Peyer's patch (tissue), 4 donors: ENCODE measurements around the gene TRIM25. TPM values are rescaled to one million over a fixed set of nuclear protein-coding genes. Genes with fewer than 3 reads are reported as not detected.

ENCODE experiments used
- DNase-seq, 3 donors: peaks; one replicate each; pipeline ENCODE4 v3.0.0-alpha.2; 2017 to 2019
- H3K27ac ChIP-seq, 4 donors: fragments of 200-600 bp; sonication (generic); one replicate each; pipeline ENCODE4 v1.5.1; 2016 to 2019
- H3K27me3 ChIP-seq, 2 donors: fragments of 200-600 bp; sonication (generic); one replicate each; pipeline ENCODE4 v1.5.1; 2019
- H3K36me3 ChIP-seq, 3 donors: fragments of 200-600 bp; sonication (generic); one replicate each; pipeline ENCODE4 v1.5.1; 2016 to 2019
- H3K4me1 ChIP-seq, 4 donors: fragments of 200-600 bp; sonication (generic); one replicate each; pipeline ENCODE4 v1.5.1; 2016 to 2019
- H3K4me3 ChIP-seq, 4 donors: fragments of 200-600 bp; sonication (generic); 1 replicate in 3 of 4; 2 replicates in 1 of 4; pipeline ENCODE4 v1.5.1; 2016 to 2019; ENCODE audit warnings: mild to moderate bottlenecking in 1 of 4
- H3K9me3 ChIP-seq, 4 donors: fragments of 200-600 bp; sonication (generic); one replicate each; pipeline ENCODE4 v1.5.1; 2016 to 2019; ENCODE audit warnings: mild to moderate bottlenecking in 1 of 4
- CTCF ChIP-seq, 6 experiments: fragments of 450-650 bp in 4 of 6; fragments of 200-600 bp in 2 of 6; sonication (generic) in 1 of 6; IDR thresholded peaks; one replicate each; pipeline ENCODE4 v1.5.1; 2017 to 2019; ENCODE audit warnings: antibody characterized with exemption in 6 of 6, mild to moderate bottlenecking in 3 of 6, moderate library complexity in 1 of 6
- POLR2A ChIP-seq, 2 donors: fragments of 450-650 bp; IDR thresholded peaks; one replicate each; pipeline ENCODE4 v1.5.1; 2017; ENCODE audit warnings: antibody characterized with exemption in 2 of 2, mild to moderate bottlenecking in 2 of 2, moderate library complexity in 2 of 2
- total RNA-seq, 4 donors: library from RNA; depleted of rRNA; stranded (reverse); fragments of >200 nt; gene quantifications; one replicate each; pipeline ENCODE4 v1.1.0, GENCODE V29; 2016

The TRIM25 gene
- total RNA-seq, 4 donors from 2014 or later = 87.0 to 344 (median 119) TPM

- Histone ChIP-seq H3K4me3 (no peak overlapping the region), H3K36me3 (peaks cover 0 to 49% (median 0%) of the 10 kb centered on the region in 3 donors), H3K27ac (peak overlapping the region in 3 of 4 donors; percentile 2 to 68 (median 5)), H3K4me1 (peaks cover 0 to 38% (median 23%) of the 10 kb centered on the region in 4 donors), H3K9me3 (no peaks in the 10 kb centered on the region), H3K27me3 (no peaks in the 10 kb centered on the region)
- DNase-seq = peak; percentile 75 to 91 (median 91)
- no peak for TF ChIP-seq POLR2A (IDR thresholded peaks at IDR 0.05)
- TF ChIP-seq CTCF (IDR thresholded peaks at IDR 0.05) = no peak
Observed at GRCh38 chr17:56908001-56908542, 5.8 kb downstream of the TRIM25 start.

DNA sequence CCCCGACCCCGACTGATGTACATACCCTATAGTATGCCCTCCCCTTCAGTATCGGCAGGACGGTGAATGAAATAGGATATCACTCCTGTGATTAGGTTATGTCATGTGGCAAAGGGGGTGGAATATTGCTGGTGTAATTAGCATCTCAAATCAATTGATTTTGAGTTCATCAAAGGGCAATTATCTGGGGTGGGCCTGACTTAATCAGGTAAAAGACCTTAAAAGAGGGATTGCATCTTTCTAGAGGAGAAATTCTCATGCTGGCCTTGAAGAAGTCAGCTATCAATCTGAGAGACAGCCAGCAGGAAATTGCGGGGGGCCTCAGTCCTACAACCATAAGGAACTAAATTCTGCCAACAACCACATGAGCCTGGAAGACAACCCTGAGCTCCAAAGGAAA lies 10.3 kb downstream of the TRIM25 start:
- Histone ChIP-seq H3K27me3 (no peaks in the 10 kb centered on the region), H3K9me3 (no peaks in the 10 kb centered on the region), H3K4me1 (peaks cover 0 to 9% (median 2%) of the 10 kb centered on the region in 4 donors), H3K4me3 (no peak overlapping the region), H3K36me3 (peaks cover 0 to 94% (median 0%) of the 10 kb centered on the region in 3 donors), H3K27ac (no peak overlapping the region)
- no peak for DNase-seq
- TF ChIP-seq CTCF (IDR thresholded peaks at IDR 0.05) = no peak
- no peak for TF ChIP-seq POLR2A (IDR thresholded peaks at IDR 0.05)

GRCh38 chr17:56902348-56902747 lies 11.5 kb downstream of the TRIM25 start:
- no peak overlapping the region for H3K4me3 ChIP-seq
- TF ChIP-seq CTCF (IDR thresholded peaks at IDR 0.05) (no peak), POLR2A (IDR thresholded peaks at IDR 0.05) (no peak)
- peaks cover 0 to 100% (median 0%) of the 10 kb centered on the region in 3 donors for H3K36me3 ChIP-seq
- H3K27ac ChIP-seq = no peak overlapping the region
- DNase-seq = no peak
- H3K27me3 ChIP-seq = no peaks in the 10 kb centered on the region
- H3K4me1 ChIP-seq = peaks cover 0 to 11% (median 3%) of the 10 kb centered on the region in 4 donors
- no peaks in the 10 kb centered on the region for H3K9me3 ChIP-seq

DNA sequence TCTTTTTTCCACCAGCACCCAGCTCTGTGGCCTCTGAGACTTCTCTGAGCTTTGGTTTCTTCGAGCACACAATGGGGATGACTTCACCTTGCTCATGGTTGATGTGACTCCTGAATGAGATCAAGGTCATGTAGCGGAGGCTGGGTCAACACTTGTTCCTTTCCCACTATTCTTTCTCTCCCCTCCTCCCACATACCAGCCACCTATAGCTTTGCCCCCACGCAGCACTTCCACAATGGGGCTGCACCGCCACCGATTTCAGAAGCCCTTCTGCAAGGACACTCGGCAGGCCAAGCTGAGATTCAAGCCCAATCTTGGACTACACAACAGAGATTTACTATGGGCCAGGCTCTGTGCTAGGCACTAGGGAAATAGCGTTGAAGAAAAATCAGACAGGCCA lies 14.4 kb downstream of the TRIM25 start:
- no peak for DNase-seq
- Histone ChIP-seq H3K27me3 (no peaks in the 10 kb centered on the region), H3K36me3 (peaks cover 0 to 100% (median 0%) of the 10 kb centered on the region in 3 donors), H3K4me3 (no peak overlapping the region), H3K9me3 (no peaks in the 10 kb centered on the region), H3K4me1 (peaks cover 0 to 12% (median 4%) of the 10 kb centered on the region in 4 donors), H3K27ac (no peak overlapping the region)
- no peak for TF ChIP-seq POLR2A (IDR thresholded peaks at IDR 0.05)
- no peak for TF ChIP-seq CTCF (IDR thresholded peaks at IDR 0.05)

DNA sequence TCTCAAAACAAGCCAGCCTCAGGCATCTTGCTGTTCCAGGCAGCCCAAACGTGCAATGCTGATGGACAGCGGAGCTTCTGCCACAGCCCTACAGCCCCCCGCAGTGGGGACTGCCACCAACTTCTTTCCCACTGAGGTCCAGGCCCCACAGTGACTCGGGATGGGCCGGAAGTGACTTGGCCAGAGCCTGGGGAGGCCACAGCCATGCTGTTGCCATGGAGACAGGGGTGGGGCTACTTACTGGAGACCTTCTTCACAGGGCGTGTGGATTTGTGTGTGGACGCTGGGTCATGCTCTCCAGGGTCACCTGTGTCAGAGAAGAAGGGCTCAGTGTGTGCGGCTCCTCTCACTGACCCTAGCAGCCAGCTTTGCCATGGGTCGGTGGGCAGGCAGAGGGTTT lies 15.0 kb downstream of the TRIM25 start:
- peaks cover 0 to 100% (median 0%) of the 10 kb centered on the region in 3 donors for H3K36me3 ChIP-seq
- no peak for TF ChIP-seq CTCF (IDR thresholded peaks at IDR 0.05)
- no peak for TF ChIP-seq POLR2A (IDR thresholded peaks at IDR 0.05)
- peaks cover 0 to 12% (median 4%) of the 10 kb centered on the region in 4 donors for H3K4me1 ChIP-seq
- DNase-seq = peak in 1 of 3 donors; percentile 48
- no peaks in the 10 kb centered on the region for H3K9me3 ChIP-seq
- no peak overlapping the region for H3K4me3 ChIP-seq
- H3K27me3 ChIP-seq = no peaks in the 10 kb centered on the region
- H3K27ac ChIP-seq = no peak overlapping the region
